Right lobe of liver (tissue), 4 donors: ENCODE results near the gene CEP250.

Source experiments
- POLR2A ChIP-seq: fragments of 450-650 bp; IDR thresholded peaks from one replicate; pipeline ENCODE4 v1.6.1; 2017; ENCODE audit warnings: antibody characterized with exemption, mild to moderate bottlenecking
- TF ChIP-seq, protein P1 (sequence below), 4 donors: fragments of 200-600 bp in 3 of 4; fragments of 450-650 bp in 1 of 4; IDR thresholded peaks; one replicate each; pipeline versions ENCODE4 v1.5.1 to v1.8.0; 2016 to 2022; ENCODE audit warnings: antibody characterized with exemption in 4 of 4, mild to moderate bottlenecking in 2 of 4
- donor health status: DM: no; HTN: no; CAD: no.
- donor health status: DM: no; HTN: no; CAD: no.
- donor health status: DM: no; HTN: yes; CAD: no.

DNA sequence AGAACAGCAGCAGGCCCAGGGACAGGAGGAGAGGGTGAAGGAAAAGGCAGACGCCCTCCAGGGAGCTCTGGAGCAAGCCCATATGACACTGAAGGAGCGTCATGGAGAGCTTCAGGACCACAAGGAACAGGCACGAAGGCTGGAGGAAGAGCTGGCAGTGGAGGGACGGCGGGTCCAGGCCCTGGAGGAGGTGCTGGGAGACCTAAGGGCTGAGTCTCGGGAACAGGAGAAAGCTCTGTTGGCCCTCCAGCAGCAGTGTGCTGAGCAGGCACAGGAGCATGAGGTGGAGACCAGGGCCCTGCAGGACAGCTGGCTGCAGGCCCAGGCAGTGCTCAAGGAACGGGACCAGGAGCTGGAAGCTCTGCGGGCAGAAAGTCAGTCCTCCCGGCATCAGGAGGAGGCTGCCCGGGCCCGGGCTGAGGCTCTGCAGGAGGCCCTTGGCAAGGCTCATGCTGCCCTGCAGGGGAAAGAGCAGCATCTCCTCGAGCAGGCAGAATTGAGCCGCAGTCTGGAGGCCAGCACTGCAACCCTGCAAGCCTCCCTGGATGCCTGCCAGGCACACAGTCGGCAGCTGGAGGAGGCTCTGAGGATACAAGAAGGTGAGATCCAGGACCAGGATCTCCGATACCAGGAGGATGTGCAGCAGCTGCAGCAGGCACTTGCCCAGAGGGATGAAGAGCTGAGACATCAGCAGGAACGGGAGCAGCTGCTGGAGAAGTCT is 48.6 kb downstream of the CEP250 start:
- TF ChIP-seq, protein P1, sequence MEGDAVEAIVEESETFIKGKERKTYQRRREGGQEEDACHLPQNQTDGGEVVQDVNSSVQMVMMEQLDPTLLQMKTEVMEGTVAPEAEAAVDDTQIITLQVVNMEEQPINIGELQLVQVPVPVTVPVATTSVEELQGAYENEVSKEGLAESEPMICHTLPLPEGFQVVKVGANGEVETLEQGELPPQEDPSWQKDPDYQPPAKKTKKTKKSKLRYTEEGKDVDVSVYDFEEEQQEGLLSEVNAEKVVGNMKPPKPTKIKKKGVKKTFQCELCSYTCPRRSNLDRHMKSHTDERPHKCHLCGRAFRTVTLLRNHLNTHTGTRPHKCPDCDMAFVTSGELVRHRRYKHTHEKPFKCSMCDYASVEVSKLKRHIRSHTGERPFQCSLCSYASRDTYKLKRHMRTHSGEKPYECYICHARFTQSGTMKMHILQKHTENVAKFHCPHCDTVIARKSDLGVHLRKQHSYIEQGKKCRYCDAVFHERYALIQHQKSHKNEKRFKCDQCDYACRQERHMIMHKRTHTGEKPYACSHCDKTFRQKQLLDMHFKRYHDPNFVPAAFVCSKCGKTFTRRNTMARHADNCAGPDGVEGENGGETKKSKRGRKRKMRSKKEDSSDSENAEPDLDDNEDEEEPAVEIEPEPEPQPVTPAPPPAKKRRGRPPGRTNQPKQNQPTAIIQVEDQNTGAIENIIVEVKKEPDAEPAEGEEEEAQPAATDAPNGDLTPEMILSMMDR (IDR thresholded peaks at IDR 0.05) = no peak
- TF ChIP-seq POLR2A = no peak
